GM12892 (cell line): ENCODE measurements around the gene ZNF276.

Source experiments
- POLR2A ChIP-seq: IDR thresholded peaks from 2 replicates; pipeline ENCODE4 v1.6.1; 2011; ENCODE audit warnings: low read depth, low read length, control low read depth
- POLR2AphosphoS5 ChIP-seq: IDR thresholded peaks from 2 replicates; pipeline ENCODE4 v1.6.1; 2011; ENCODE audit warnings: low read depth, low read length, control low read depth
- TAF1 ChIP-seq: IDR thresholded peaks from 2 replicates; pipeline ENCODE4 v1.6.1; 2011; ENCODE audit warnings: low read depth, mild to moderate bottlenecking, control low read depth, low read length, borderline replicate concordance

DNA sequence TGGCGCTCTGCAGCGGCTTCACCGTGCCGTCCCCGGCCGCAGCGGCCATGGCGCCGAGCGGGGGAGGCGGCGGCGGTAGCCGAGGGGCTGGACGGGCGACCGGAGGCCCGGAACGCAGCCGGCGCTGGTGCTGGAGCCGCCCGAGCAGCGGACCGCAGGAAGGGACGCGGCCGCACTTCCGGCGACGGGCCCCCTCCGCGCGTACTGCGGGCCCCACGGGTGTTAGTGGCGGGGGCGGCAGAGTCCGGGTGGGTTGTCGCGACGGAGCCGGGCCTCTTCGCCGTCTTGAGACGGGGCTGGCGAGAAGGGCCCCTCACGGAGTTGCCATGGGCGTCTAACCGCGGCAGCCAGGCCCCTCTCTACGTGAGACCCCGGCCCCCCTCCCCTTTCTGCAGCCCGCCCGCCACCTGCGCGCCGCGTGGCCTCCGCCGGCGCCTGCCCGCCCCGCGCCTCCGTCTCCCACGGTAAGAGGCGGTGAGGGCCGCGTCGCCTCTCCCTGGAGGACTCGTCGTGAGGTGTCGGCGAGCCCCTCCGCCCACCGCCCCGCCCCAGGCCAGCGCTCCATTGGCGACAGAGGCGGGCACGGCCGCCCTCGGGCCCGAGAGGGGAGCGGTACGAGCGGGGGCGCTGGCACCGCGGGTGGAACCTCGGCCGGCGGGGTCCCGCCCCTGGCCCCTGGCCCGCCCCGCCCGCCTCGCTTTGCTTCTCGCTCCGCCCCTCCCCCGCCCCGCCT, at the start of gene ZNF276, which contains the start of gene VPS9D1:
- TF ChIP-seq POLR2A = peak; percentile 71
- peak; percentile 58 for TF ChIP-seq POLR2AphosphoS5
- peak; percentile 54; the same call in 1 of the 2 replicates for TF ChIP-seq TAF1
